Upper lobe of right lung (tissue), 1 donor: ENCODE data around the gene FOXN3. TPM values are rescaled to one million over a fixed set of nuclear protein-coding genes. Genes with fewer than 3 reads are reported as not detected.

Source experiments
- ATAC-seq: fragments of 200-7000 bp; cut with Tn5 transposase; one replicate; pipeline ENCODE4 v1.9.1; 2020; ENCODE audit warnings: mild to moderate bottlenecking, moderate library complexity
- DNase-seq: peaks from one replicate; pipeline ENCODE4 v3.0.0-alpha.2; 2020
- H3K27ac ChIP-seq: fragments of 200-600 bp; one replicate; pipeline ENCODE4 v1.8.0; 2022
- H3K27me3 ChIP-seq: fragments of 200-600 bp; one replicate; pipeline ENCODE4 v1.8.0; 2022; ENCODE audit warnings: mild to moderate bottlenecking
- H3K36me3 ChIP-seq: fragments of 200-600 bp; one replicate; pipeline ENCODE4 v1.8.0; 2022
- H3K4me1 ChIP-seq: fragments of 200-600 bp; one replicate; pipeline ENCODE4 v1.8.0; 2022
- H3K4me3 ChIP-seq: fragments of 200-600 bp; one replicate; pipeline ENCODE4 v1.8.0; 2022; ENCODE audit warnings: mild to moderate bottlenecking
- H3K9me3 ChIP-seq: fragments of 200-600 bp; one replicate; pipeline ENCODE4 v1.8.0; 2022
- CTCF ChIP-seq: fragments of 200-600 bp; IDR thresholded peaks from one replicate; pipeline ENCODE4 v1.8.0; 2022; ENCODE audit warnings: antibody characterized with exemption
- intact Hi-C: fragments of 100-400 bp; cut with DNase I; formaldehyde crosslinking; loops from one replicate; pipeline ENCODE4 v1.11.0; 2022
- total RNA-seq: library from RNA; stranded (reverse); fragmentation: NEBNext Ultra II Directional; extraction: Animal tissue kit (Norgen Biotek cat#: 25700); gene quantifications from one replicate; pipeline ENCODE4 v1.2.1, GENCODE V29; 2021
- donor health status: DM: no; HTN: yes; CAD: no; lungs with severe emphysema.

Gene FOXN3
- total RNA-seq, 1 donor from 2014 or later: 103 TPM

- ATAC-seq (no peak), DNase-seq (no peak)
- Histone ChIP-seq H3K36me3 (no peaks in the 10 kb centered on the region), H3K4me1 (peaks cover 30% of the 10 kb centered on the region), H3K27me3 (no peaks in the 10 kb centered on the region), H3K9me3 (no peaks in the 10 kb centered on the region), H3K4me3 (no peak overlapping the region), H3K27ac (no peak overlapping the region)
- no peak for TF ChIP-seq CTCF
- intact Hi-C loops: no loop called here
Measured at GRCh38 chr14:89374908-89375307, 42.1 kb downstream of the FOXN3 start.

DNA sequence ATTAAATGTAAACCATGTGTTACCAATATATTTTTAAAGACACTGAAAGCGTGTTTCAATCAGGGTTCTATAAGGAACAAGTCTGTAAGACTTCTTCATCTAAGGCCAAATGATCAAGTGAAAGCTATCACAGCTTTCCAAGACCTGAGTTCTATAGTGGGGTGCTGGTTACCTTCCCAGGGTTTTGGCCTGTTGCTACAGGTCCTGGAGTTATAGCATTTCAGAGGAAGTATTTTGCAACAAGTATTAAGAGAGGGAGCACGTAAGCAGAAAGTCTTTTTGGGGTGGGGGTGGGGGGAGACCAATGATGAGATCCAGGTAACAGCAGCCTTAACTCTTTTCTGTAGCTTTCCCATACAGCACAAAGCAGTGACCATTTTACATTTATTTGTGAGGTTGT, 43.8 kb downstream of the FOXN3 start:
- no peak for DNase-seq
- intact Hi-C loops: no loop called here
- no peak for ATAC-seq

DNA sequence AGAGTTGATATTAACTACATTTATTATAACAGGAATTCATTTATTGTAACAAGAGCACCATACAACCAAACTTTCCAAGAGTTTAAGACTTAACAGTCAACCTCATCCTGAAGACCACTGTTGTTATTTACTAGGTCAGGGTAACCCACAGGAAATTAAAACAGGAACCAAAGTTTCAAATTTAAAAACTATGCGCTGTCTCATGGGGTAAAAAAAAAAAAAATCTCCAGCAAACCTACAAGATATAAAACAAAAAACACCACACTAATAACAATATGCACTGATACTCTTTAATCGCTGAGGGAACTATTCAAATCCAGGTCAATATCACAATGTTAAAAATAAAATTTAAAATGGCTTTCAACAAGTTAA, 44.5 kb downstream of the FOXN3 start:
- H3K9me3 ChIP-seq: no peaks in the 10 kb centered on the region
- DNase-seq (no peak), ATAC-seq (no peak)
- intact Hi-C loops: no loop called here
- H3K27ac ChIP-seq: no peak overlapping the region
- no peaks in the 10 kb centered on the region for H3K27me3 ChIP-seq
- no peak overlapping the region for H3K4me3 ChIP-seq
- TF ChIP-seq CTCF: no peak
- peaks cover 34% of the 10 kb centered on the region for H3K4me1 ChIP-seq
- H3K36me3 ChIP-seq: no peaks in the 10 kb centered on the region

More for the DNA sequence above, 43.8 kb downstream of the FOXN3 start:
- no peak overlapping the region for H3K27ac ChIP-seq
- H3K9me3 ChIP-seq: no peaks in the 10 kb centered on the region
- TF ChIP-seq CTCF: no peak
- H3K4me3 ChIP-seq: no peak overlapping the region
- H3K36me3 ChIP-seq: no peaks in the 10 kb centered on the region
- H3K4me1 ChIP-seq: peaks cover 32% of the 10 kb centered on the region
- H3K27me3 ChIP-seq: no peaks in the 10 kb centered on the region

- ATAC-seq: no peak
- intact Hi-C loops: no loop called here
- Histone ChIP-seq H3K27ac (no peak overlapping the region), H3K9me3 (no peaks in the 10 kb centered on the region), H3K4me1 (peaks cover 38% of the 10 kb centered on the region), H3K36me3 (no peaks in the 10 kb centered on the region), H3K4me3 (no peak overlapping the region), H3K27me3 (no peaks in the 10 kb centered on the region)
- DNase-seq: no peak
- TF ChIP-seq CTCF: no peak
Measured at GRCh38 chr14:89371585-89372511, 45.2 kb downstream of the FOXN3 start.

- Histone ChIP-seq H3K4me3 (no peak overlapping the region), H3K36me3 (no peaks in the 10 kb centered on the region), H3K9me3 (no peaks in the 10 kb centered on the region), H3K27ac (no peak overlapping the region), H3K4me1 (peaks cover 45% of the 10 kb centered on the region), H3K27me3 (no peaks in the 10 kb centered on the region)
- TF ChIP-seq CTCF: no peak
- intact Hi-C loops: no loop called here
- no peak for ATAC-seq
- DNase-seq: no peak
Measured at GRCh38 chr14:89370781-89371180, 46.3 kb downstream of the FOXN3 start.
